DOHH2 (cell line): ENCODE results near the gene MYBPH.

ENCODE experiments used
- CTCF ChIP-seq: fragments of 200-600 bp; sonication (generic); IDR thresholded peaks from one replicate; pipeline ENCODE4 v1.5.1; 2014; ENCODE audit warnings: antibody characterized with exemption, mild to moderate bottlenecking, low read depth, low read length; ENCODE audit not compliant: poor library complexity, severe bottlenecking
- EZH2phosphoT487 ChIP-seq: fragments of 200-600 bp; sonication (generic); IDR thresholded peaks from 2 replicates; pipeline ENCODE4 v1.6.1; 2017; ENCODE audit warnings: borderline replicate concordance, mild to moderate bottlenecking, antibody characterized with exemption, low read length, moderate library complexity, mixed read lengths

- TF ChIP-seq CTCF, result no peak
- TF ChIP-seq EZH2phosphoT487, result no peak
These were observed 13.2 kb downstream of the MYBPH start for GRCh38 chr1:203162403-203162802.
